Retinal pigment epithelial cell (primary cell): ENCODE measurements around the gene SH3BP1.

Source experiments
- DNase-seq: peaks from one replicate; pipeline ENCODE4 v3.0.0-alpha.2; 2010; ENCODE audit warnings: low read depth
- H3K4me3 ChIP-seq: 2 replicates; pipeline ENCODE4 v1.5.1; 2011; ENCODE audit warnings: mild to moderate bottlenecking, low read length, control low read depth, moderate library complexity
- CTCF ChIP-seq: conservative IDR thresholded peaks from 2 replicates; pipeline ENCODE4 v1.5.1; 2011; ENCODE audit warnings: low read depth, low read length, control low read depth, inconsistent platforms

Gene SH3BP1

DNA sequence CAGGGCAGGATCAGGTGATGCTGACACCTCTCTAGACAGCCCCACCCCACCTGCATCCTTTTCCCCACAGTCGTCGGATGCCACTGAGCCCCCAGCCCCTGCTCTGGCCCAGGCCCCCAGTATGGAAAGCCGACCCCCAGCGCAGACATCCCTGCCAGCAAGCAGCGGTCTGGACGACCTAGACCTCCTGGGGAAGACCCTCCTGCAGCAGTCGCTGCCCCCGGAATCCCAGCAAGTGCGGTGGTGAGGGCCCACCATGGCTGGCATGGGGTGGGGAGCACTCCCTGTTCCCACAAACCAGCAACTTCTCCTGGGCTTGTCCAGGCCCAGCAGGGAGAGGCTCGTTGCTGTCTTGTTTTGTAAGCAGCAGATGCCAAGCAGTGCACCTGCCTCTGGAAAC lies 9.5 kb upstream of the SH3BP1 start:
- no peak for TF ChIP-seq CTCF
- H3K4me3 ChIP-seq: no peak overlapping the region
- DNase-seq: no peak

GRCh38 chr22:37630839-37631435 lies 8.5 kb upstream of the SH3BP1 start:
- H3K4me3 ChIP-seq: no peak overlapping the region
- no peak for TF ChIP-seq CTCF
- no peak for DNase-seq

DNA sequence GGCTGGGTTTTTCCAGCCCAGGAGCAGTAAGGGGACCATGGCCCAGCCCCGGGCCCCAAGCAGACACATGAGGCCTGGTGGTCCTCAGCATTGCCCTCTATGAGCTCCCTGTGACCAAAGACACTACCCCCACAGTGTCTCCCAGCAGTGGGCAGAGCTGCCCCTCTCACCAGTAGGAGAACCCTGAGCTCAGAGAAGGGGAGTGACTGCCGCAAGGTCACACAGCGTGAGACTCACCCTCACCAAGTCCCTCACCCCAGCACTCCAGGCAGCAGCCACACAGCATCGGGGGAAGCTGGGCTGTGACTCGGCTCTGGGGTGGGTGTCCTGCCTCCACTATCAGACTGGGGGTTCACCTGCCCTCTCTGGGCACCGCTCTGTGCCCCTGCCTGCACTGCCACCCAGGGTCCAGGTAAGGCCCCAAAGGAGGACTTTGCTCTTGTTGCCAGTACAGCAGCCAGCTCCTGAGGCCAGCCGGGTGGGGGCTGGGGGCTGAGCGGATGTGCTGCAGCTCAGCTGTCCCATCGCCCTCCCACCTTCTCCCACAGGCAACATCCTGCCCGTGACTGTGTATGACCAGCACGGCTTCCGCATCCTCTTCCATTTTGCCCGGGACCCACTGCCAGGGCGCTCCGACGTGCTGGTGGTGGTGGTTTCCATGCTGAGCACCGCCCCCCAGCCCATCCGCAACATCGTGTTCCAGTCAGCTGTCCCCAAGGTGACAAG lies 7.9 kb upstream of the SH3BP1 start:
- no peak for TF ChIP-seq CTCF
- DNase-seq: no peak
- H3K4me3 ChIP-seq: no peak overlapping the region

DNA sequence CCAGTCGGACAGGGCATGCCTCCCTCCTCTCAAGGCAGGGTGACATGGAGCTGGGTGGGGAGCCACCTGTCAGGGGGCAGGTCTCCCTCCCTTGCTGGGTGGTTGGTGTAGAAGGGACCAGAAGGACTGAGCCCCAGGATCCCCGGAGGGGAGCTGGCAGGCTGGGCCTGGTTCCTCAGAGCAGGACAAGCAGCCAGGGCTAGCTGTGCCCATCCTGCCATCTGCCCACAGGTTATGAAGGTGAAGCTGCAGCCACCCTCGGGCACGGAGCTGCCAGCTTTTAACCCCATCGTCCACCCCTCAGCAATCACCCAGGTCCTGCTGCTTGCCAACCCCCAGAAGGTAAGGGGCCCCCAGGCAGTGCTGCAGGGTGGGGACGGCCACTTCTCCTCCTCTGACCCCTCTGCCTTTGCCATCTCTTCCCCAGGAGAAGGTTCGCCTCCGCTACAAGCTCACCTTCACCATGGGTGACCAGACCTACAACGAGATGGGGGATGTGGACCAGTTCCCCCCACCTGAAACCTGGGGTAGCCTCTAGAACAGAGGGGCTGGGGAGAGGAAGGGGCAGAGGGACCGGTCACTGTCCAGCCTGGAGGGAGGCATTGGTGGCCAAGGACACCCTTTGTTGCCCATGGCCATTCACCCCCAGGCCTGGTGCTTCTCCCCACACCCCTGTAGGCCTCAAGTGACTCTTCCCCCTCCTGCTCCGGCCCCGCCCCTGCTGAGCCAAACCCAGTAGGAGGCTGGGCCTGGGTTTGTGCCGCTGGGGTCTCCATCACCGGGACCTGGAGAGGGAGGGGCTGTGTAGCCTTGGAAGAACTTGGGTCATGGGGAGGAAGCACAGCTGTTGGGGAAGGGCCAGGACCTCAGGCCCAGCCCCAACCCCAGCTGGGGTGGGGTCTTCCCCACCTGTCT lies 7.0 kb upstream of the SH3BP1 start:
- DNase-seq: no peak
- H3K4me3 ChIP-seq: no peak overlapping the region
- no peak for TF ChIP-seq CTCF

GRCh38 chr22:37633089-37633624 lies 6.3 kb upstream of the SH3BP1 start:
- TF ChIP-seq CTCF: no peak
- no peak overlapping the region for H3K4me3 ChIP-seq
- DNase-seq: no peak

GRCh38 chr22:37633625-37634416 lies 5.6 kb upstream of the SH3BP1 start:
- no peak for DNase-seq
- H3K4me3 ChIP-seq: no peak overlapping the region
- peak; percentile 29 for TF ChIP-seq CTCF
